HG02981 (cell line): ENCODE results near the gene NOTCH1.

ENCODE experiments used
- ATAC-seq: cut with Tn5 transposase; IDR thresholded peaks from one replicate; pipeline ENCODE4 v1.9.1; 2021; ENCODE audit warnings: mild to moderate bottlenecking, moderate library complexity; ENCODE audit not compliant: unreplicated experiment

Gene NOTCH1

GRCh38 chr9:136470792-136471469 lies 74.9 kb downstream of the NOTCH1 start:
- no peak for ATAC-seq

- ATAC-seq: no peak
Observed at GRCh38 chr9:136470356-136470755, 75.5 kb downstream of the NOTCH1 start.

- no peak for ATAC-seq
Observed at GRCh38 chr9:136467766-136468165, 78.1 kb downstream of the NOTCH1 start.

GRCh38 chr9:136466155-136466541 lies 79.7 kb downstream of the NOTCH1 start:
- ATAC-seq: no peak

GRCh38 chr9:136465500-136466154 lies 80.2 kb downstream of the NOTCH1 start:
- ATAC-seq: no peak

- ATAC-seq: no peak
Observed at GRCh38 chr9:136464241-136464640, 81.6 kb downstream of the NOTCH1 start.

GRCh38 chr9:136463578-136463977 lies 82.3 kb downstream of the NOTCH1 start:
- ATAC-seq: no peak

- no peak for ATAC-seq
Observed at GRCh38 chr9:136462664-136463063, 83.2 kb downstream of the NOTCH1 start.

- ATAC-seq: no peak
Observed at GRCh38 chr9:136460772-136461325, 85.0 kb downstream of the NOTCH1 start.

GRCh38 chr9:136459425-136459824 lies 86.4 kb downstream of the NOTCH1 start:
- ATAC-seq: no peak

GRCh38 chr9:136457326-136457725 lies 88.5 kb downstream of the NOTCH1 start:
- no peak for ATAC-seq

- ATAC-seq: no peak
Observed at GRCh38 chr9:136456258-136456657, 89.6 kb downstream of the NOTCH1 start.

- ATAC-seq: no peak
Observed at GRCh38 chr9:136455043-136456002, 90.5 kb downstream of the NOTCH1 start.

- ATAC-seq: no peak
Observed at GRCh38 chr9:136454026-136454796, 91.6 kb downstream of the NOTCH1 start.

GRCh38 chr9:136453326-136453725 lies 92.5 kb downstream of the NOTCH1 start:
- ATAC-seq: no peak

GRCh38 chr9:136451221-136451877 lies 94.5 kb downstream of the NOTCH1 start:
- no peak for ATAC-seq

GRCh38 chr9:136448655-136449054 lies 97.2 kb downstream of the NOTCH1 start:
- ATAC-seq: no peak

- no peak for ATAC-seq
Observed at GRCh38 chr9:136447173-136447778, 98.6 kb downstream of the NOTCH1 start.

- ATAC-seq: no peak
Observed at GRCh38 chr9:136445799-136446198, 100.0 kb downstream of the NOTCH1 start.
